ENCODE results near the gene MAT2A. TPM values are rescaled to one million over a fixed set of nuclear protein-coding genes. Genes with fewer than 3 reads are reported as not detected.

Gene MAT2A
- total and polyA plus RNA-seq, 10 of the 15 experiments (the other 5 are each of a cell fraction or from before 2014, with no cell fraction given): 97.6 to 408 (median 290) TPM

- TF ChIP-seq ZSCAN29 (IDR thresholded peaks at IDR 0.05) (no peak; the same call in none of the 2 replicates), NFYB (IDR thresholded peaks at IDR 0.05; ENCODE audit: insufficient read depth, low read depth, low read length) (peak; percentile 66; the same call in 1 of the 2 replicates), FOXM1 (IDR thresholded peaks at IDR 0.05; ENCODE audit: low read depth, low read length) (peak; percentile 17; the same call in 1 of the 2 replicates), CTCF (IDR thresholded peaks at IDR 0.05 in 2 of 3, conservative IDR thresholded peaks at IDR 0.05 in 1 of 3; ENCODE audit: control insufficient read depth in 2 of 3, extremely low read depth in 1 of 3, insufficient read depth in 1 of 3, low read depth in 3 of 3, low read length in 3 of 3) (peak; percentile 65 to 77 (median 74)), CHD2 (IDR thresholded peaks at IDR 0.05; ENCODE audit: borderline replicate concordance, low read depth, low read length) (peak; percentile 52; the same call in 1 of the 2 replicates), ESRRA (IDR thresholded peaks at IDR 0.05; ENCODE audit: low read length) (no peak), ZNF207 (IDR thresholded peaks at IDR 0.05; ENCODE audit: borderline replicate concordance) (peak; percentile 74), NKRF (conservative IDR thresholded peaks at IDR 0.05) (peak; percentile 90), NR2C2 (IDR thresholded peaks at IDR 0.05; ENCODE audit: borderline replicate concordance, control insufficient read depth, insufficient read length, low read depth) (no peak), SREBF1 (IDR thresholded peaks at IDR 0.05; ENCODE audit: low read length) (peak; percentile 95), SREBF2 (IDR thresholded peaks at IDR 0.05; ENCODE audit: low read length) (no peak), RAD21 (IDR thresholded peaks at IDR 0.05; ENCODE audit: insufficient read depth, low read depth, low read length) (no peak), CEBPB (IDR thresholded peaks at IDR 0.05; ENCODE audit: borderline replicate concordance in 1 of 2, low read depth in 2 of 2, low read length in 2 of 2) (no peak), IKZF2 (IDR thresholded peaks at IDR 0.05) (peak; percentile 92 to 95), ETV6 (conservative IDR thresholded peaks at IDR 0.05 in 1 of 2, IDR thresholded peaks at IDR 0.05 in 1 of 2; ENCODE audit: borderline replicate concordance in 1 of 2, low read depth in 1 of 2) (0 out of 4 replicates have a peak, but pooled peaks of 1 of the 2 experiments have one; percentile 25), E2F8 (IDR thresholded peaks at IDR 0.05; ENCODE audit: low read depth, partially characterized antibody) (peak; percentile 34), EP300 (IDR thresholded peaks at IDR 0.05; ENCODE audit: borderline replicate concordance in 1 of 2, control insufficient read depth in 1 of 2, low read depth in 2 of 2, low read length in 2 of 2) (no peak), FOXK2 (IDR thresholded peaks at IDR 0.05) (peak; percentile 98), ZNF384 (IDR thresholded peaks at IDR 0.05; ENCODE audit: borderline replicate concordance, low read depth, low read length) (no peak), POLR2AphosphoS5 (IDR thresholded peaks at IDR 0.05; ENCODE audit: low read length) (peak; percentile 100), CHD4 (IDR thresholded peaks at IDR 0.05) (no peak), CBFB (IDR thresholded peaks at IDR 0.05; ENCODE audit: low read depth) (peak; percentile 88), IRF4 (IDR thresholded peaks at IDR 0.05; ENCODE audit: low read depth, low read length) (0 out of 2 replicates have a peak, but pooled peaks have one; percentile 30)
These were observed at the start of gene MAT2A (continued) for GRCh38 chr2:85538507-85539360.
